HG02870 (cell line): ENCODE data around the gene LYG1.
"Not testable (repeated sequence)": the region's sequence is repeated elsewhere in the genome, so short reads cannot be mapped to it uniquely, and the experiment has no call there.

Experiments used
- ATAC-seq: cut with Tn5 transposase; IDR thresholded peaks from one replicate; pipeline ENCODE4 v1.9.1; 2021; ENCODE audit warnings: mild to moderate bottlenecking, moderate library complexity; ENCODE audit not compliant: unreplicated experiment

The LYG1 gene

GRCh38 chr2:99301097-99301496 is at the start of gene LYG1:
Gene LYG1 (minus strand): TSS chr2:99301197. CDS start chr2:99295670, 5,527 bp downstream.
- ATAC-seq: not testable (repeated sequence)

- ATAC-seq: no peak
These were observed 49.2 kb upstream of the LYG1 start for GRCh38 chr2:99350194-99350593.

- ATAC-seq: peak; percentile 62
These were observed 47.2 kb upstream of the LYG1 start for GRCh38 chr2:99348173-99348572.

- no peak for ATAC-seq
These were observed 45.2 kb upstream of the LYG1 start for GRCh38 chr2:99346218-99346617.

- ATAC-seq: not testable (repeated sequence)
These were observed 44.4 kb upstream of the LYG1 start for GRCh38 chr2:99345446-99345845.

- ATAC-seq: no peak
These were observed 41.5 kb upstream of the LYG1 start for GRCh38 chr2:99342536-99342935.

GRCh38 chr2:99340669-99341236 is 39.8 kb upstream of the LYG1 start:
- ATAC-seq: no peak

GRCh38 chr2:99338029-99338585 is 37.1 kb upstream of the LYG1 start:
- no peak for ATAC-seq

GRCh38 chr2:99337113-99338028 is 36.4 kb upstream of the LYG1 start, which contains the start of gene EIF5B:
Gene EIF5B (plus strand): TSS chr2:99337389. CDS start chr2:99337555, 166 bp downstream.
- ATAC-seq: peak; percentile 48

GRCh38 chr2:99336804-99337112 is 35.8 kb upstream of the LYG1 start:
- peak; percentile 7 for ATAC-seq

GRCh38 chr2:99335911-99336803 is 35.2 kb upstream of the LYG1 start, which contains the start of gene TXNDC9:
Gene TXNDC9 (minus strand): TSS chr2:99336333. CDS start chr2:99333210, 3,123 bp downstream.
- ATAC-seq: peak; percentile 72

- ATAC-seq: no peak
These were observed 24.4 kb upstream of the LYG1 start for GRCh38 chr2:99325384-99325783.

- not testable (repeated sequence) for ATAC-seq
These were observed 16.8 kb upstream of the LYG1 start for GRCh38 chr2:99317873-99318200.

GRCh38 chr2:99317161-99317872 is 16.3 kb upstream of the LYG1 start:
- no peak for ATAC-seq

GRCh38 chr2:99299580-99299979 is 1.4 kb downstream of the LYG1 start:
- no peak for ATAC-seq

- no peak for ATAC-seq
These were observed 3.0 kb downstream of the LYG1 start for GRCh38 chr2:99297994-99298393.

- ATAC-seq: no peak
These were observed 15.5 kb downstream of the LYG1 start for GRCh38 chr2:99285526-99285925.

- ATAC-seq: no peak
These were observed 20.9 kb downstream of the LYG1 start for GRCh38 chr2:99279969-99280695.

- ATAC-seq: no peak
These were observed 22.2 kb downstream of the LYG1 start for GRCh38 chr2:99278793-99279291.
